CD4-positive, alpha-beta T cell treated with Interleukin-15 for 4 hours (primary cell): ENCODE measurements around the gene COBL.
"Not testable (repeated sequence)": the region's sequence is repeated elsewhere in the genome, so short reads cannot be mapped to it uniquely, and the experiment has no call there.

Source experiments
- DNase-seq: peaks from one replicate; pipeline ENCODE4 v3.0.0-alpha.2; 2020; ENCODE audit warnings: low spot score

The COBL gene

DNA sequence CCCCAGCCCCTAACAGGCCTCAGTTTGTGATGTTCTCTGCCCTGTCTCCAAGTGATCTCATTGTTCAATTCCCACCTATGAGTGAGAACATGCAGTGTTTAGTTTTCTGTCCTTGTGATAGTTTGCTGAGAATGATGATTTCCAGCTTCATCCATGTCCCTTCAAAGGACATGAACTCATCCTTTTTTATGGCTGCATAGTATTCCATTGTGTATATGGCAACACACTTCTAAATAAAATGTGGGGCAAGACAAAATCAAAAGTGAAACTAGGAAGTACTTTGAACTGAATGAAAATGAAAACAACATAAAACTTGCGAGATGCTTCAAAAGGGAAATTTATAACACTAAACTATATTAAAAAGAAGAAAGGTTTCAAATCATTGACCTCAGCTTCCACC is 326.4 kb downstream of the COBL start:
- DNase-seq, result not testable (repeated sequence)

DNA sequence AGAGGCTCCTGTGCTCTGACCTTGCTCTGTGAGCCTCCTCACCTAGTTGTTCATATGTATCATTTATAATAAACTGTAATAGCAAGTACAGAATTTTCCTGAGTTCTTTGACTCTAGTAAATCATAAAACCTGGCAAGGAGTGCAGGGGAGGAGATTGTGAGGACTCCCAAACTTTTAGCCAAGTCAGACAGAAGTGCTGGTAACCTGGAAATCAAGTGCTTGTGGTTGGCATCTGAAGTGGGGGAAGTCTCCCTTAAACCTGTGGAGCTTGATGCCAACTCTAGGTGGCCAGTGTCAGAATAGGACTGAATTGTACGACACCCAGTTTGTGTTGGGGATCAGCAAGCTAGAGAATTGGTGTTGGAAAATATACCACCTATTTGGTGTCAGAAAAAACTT is 327.6 kb downstream of the COBL start:
- DNase-seq, result no peak

DNA sequence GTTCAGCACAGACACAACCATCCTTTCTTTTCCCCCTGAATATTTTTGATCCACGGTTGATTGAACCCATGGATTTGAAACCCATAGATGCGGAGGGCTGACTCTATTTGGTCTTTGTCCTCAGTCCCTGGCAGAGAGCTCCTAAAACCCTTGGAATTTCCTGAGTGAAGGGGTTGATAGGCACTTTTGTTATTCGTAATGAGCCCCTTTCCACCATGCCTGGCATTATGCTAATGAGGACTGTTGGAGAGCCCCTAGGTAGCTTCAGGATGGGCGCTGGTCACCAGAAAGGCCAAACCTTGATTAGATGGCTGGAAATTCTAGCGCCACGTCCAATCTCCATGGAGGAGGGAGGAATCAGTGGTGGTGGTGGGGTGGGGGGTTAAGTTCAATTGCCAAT is 328.1 kb downstream of the COBL start:
- no peak for DNase-seq

GRCh38 chr7:50985096-50985495 is 331.5 kb downstream of the COBL start:
- DNase-seq, result no peak

DNA sequence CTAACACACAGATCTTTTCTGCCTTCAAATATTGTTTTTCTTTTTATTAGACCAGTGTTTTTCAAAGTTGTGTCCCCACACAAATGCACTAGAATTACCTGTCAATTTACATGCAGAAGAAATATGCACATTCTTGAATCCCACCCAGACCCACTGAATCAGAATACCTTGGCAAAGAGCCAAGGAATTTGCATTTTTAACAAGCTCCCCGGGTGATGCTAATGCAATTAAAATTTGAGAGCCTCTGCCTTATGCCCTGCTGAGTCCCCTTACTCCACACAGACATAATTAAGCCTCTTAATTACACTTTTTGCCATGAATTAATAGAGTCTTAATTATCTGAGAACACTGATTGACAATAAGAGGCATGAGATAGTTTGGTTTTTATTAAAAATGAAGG is 332.8 kb downstream of the COBL start:
- no peak for DNase-seq

DNA sequence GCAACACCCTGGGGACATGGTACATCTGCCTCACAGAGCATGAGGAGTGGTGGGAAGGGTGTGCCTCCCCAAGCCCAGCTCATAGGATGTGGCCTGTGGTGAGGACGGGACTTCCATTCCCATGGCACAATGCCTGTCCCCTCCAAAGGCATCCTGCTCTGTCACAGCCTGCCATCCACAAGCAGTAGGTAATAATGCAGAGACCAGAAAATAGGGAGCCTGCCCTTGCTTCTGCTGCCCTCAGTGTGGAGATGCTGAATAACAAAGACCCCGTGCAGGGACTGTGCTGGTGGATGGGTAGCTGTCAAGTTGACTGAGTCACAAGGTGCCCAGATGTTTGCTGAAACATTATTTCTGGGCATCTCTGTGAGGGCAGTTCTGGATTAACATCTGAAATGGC is 334.0 kb downstream of the COBL start:
- no peak for DNase-seq

DNA sequence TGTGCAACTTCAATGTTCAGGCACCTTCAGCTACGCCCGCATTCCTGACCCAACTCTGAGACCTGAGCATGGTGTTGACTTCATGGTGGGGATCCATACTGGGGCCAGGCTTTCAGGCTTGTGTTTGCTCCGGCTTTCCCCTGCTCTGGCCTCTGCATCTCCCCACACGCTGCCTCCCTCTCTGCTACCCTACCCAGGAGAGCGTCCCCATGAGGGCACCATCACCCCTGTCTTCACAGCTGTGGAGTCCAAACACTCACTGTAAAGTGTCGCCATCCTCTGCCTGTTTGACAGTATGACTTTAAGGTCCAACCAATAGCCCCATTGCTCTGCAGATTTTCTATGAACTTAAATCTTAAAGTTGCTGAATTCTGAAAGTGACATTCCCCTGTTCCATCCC is 334.9 kb downstream of the COBL start:
- DNase-seq, result no peak

GRCh38 chr7:50980411-50980810 is 336.2 kb downstream of the COBL start:
- no peak for DNase-seq

DNA sequence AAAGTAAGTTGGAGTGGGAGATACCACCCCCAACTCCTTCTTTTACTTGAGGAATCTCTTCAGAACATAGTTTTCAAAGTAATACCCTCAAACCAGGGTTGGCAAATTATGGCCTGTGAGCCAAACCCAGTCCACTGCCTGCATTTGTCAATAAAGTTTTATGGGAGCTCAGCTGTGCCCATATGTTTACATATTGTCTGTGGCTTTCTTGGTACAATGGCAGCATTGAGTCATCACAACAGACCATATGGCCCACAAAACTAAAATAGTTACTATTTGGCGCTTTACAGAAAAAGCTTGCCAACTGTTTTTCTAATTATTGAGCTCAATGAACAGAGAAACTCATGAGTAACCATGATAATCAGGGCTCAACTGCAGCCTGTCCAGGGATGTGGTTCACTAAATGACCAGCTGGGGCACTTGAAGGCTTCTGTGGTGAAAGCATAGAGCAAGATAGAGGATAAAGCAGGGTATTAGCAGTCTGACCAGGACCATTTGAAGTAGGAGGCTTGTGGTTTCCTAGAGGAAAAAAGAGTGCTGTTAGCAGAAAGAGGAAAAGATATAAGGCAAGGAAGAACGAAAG is 337.9 kb downstream of the COBL start:
- no peak for DNase-seq

- no peak for DNase-seq
These were observed 339.2 kb downstream of the COBL start for GRCh38 chr7:50977421-50977820.

- no peak for DNase-seq
These were observed 340.5 kb downstream of the COBL start for GRCh38 chr7:50976064-50976463.

DNA sequence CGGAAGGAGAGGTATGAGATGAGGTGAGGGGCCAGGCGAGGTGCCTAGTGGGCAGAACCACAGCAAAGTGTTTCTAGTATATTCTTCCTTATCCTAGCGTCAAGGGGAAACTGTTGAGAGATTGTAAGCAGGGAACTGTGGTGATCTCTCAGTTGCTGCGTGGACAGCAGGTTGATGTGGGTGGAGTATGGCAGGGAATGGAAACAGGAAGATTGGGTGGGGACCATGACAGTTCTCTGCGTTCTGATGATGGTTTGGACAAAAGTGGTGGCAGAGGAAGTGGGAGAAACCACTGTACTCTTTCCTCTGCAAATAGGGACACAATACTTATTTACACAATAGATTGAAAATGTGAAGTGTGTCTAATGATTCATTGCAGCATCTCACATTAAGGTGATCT is 342.4 kb downstream of the COBL start:
- no peak for DNase-seq

- DNase-seq, result no peak
These were observed 342.8 kb downstream of the COBL start for GRCh38 chr7:50973814-50974213.

DNA sequence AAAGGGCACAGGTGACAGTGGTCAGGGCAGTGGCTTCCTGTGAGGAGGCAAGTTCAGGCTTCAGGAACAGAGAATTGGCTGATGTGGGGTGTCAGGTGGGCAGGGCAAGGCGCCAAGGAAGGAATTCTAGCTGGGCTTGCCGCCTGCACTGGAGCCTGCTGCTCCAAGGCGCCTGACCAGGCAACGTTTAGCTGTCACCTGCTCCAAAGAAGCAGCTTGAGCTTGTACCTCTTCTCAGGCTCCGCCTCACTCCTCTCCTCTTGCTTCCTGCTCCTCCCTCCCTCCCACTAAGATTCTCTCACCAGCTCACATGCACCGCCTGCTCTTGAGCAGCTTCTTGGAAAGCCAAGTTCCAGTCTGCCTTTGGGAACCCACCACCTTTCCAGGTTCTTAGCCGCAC is 346.5 kb downstream of the COBL start:
- DNase-seq, result no peak
